Endothelial cell of umbilical vein (primary cell): Measurements from ENCODE around the gene CDH22.

Source experiments
- EZH2 ChIP-seq: IDR thresholded peaks from 2 replicates; pipeline ENCODE4 v1.6.1; 2012; ENCODE audit warnings: borderline replicate concordance, low read depth, mild to moderate bottlenecking, moderate library complexity, low read length, inconsistent platforms; ENCODE audit not compliant: severe bottlenecking
- MAX ChIP-seq: IDR thresholded peaks from 2 replicates; pipeline ENCODE4 v1.6.1; 2011; ENCODE audit not compliant: insufficient read depth, insufficient read length
- TF ChIP-seq, protein P1 (sequence below), 2 donors: IDR thresholded peaks; 1 replicate in 1 of 2; 2 replicates in 1 of 2; pipeline ENCODE4 v1.5.1; 2011; ENCODE audit warnings: low read length in 2 of 2, mild to moderate bottlenecking in 2 of 2, moderate library complexity in 2 of 2, control low read depth in 1 of 2, inconsistent platforms in 1 of 2, low read depth in 1 of 2; ENCODE audit not compliant: insufficient read depth in 1 of 2; ENCODE audit errors: extremely low read depth in 1 of 2

DNA sequence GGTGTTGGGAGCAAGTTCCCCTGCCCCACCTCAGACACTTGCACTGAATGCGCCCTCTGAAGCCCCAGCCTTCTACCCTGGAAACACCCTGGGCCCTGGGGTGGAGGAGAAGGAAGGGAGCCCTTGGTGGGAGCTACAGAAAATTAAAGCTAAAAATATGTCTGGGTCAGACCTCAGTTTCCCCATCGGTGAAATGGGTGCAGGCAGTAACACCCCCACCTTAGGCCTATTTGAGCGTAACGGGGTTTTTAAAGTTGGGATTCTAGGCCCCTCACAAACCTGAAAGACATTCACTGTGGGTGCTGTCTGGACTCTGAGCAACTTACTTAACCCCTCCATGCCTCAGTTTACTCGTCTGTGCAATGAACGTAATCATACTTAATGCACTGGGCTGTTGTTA lies 19.3 kb upstream of the CDH22 start:
- TF ChIP-seq EZH2 (no peak), MAX (no peak)
- TF ChIP-seq, protein P1, sequence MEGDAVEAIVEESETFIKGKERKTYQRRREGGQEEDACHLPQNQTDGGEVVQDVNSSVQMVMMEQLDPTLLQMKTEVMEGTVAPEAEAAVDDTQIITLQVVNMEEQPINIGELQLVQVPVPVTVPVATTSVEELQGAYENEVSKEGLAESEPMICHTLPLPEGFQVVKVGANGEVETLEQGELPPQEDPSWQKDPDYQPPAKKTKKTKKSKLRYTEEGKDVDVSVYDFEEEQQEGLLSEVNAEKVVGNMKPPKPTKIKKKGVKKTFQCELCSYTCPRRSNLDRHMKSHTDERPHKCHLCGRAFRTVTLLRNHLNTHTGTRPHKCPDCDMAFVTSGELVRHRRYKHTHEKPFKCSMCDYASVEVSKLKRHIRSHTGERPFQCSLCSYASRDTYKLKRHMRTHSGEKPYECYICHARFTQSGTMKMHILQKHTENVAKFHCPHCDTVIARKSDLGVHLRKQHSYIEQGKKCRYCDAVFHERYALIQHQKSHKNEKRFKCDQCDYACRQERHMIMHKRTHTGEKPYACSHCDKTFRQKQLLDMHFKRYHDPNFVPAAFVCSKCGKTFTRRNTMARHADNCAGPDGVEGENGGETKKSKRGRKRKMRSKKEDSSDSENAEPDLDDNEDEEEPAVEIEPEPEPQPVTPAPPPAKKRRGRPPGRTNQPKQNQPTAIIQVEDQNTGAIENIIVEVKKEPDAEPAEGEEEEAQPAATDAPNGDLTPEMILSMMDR (IDR thresholded peaks at IDR 0.05; ENCODE audit: extremely low read depth in 1 of 2, insufficient read depth in 1 of 2, low read depth in 1 of 2, low read length in 2 of 2), result no peak
